ENCODE results near the gene SRPK1.
A peak's percentile ranks its signal among the peaks of the same experiment; 100 is the strongest.

SRPK1 gene

GRCh38 chr6:35809809-35810208 lies 111.1 kb downstream of the SRPK1 start:
- no peak for TF ChIP-seq EZH2 (IDR thresholded peaks at IDR 0.05; ENCODE audit: borderline replicate concordance, low read depth, low read length, severe bottlenecking)
- TF ChIP-seq, protein P1, sequence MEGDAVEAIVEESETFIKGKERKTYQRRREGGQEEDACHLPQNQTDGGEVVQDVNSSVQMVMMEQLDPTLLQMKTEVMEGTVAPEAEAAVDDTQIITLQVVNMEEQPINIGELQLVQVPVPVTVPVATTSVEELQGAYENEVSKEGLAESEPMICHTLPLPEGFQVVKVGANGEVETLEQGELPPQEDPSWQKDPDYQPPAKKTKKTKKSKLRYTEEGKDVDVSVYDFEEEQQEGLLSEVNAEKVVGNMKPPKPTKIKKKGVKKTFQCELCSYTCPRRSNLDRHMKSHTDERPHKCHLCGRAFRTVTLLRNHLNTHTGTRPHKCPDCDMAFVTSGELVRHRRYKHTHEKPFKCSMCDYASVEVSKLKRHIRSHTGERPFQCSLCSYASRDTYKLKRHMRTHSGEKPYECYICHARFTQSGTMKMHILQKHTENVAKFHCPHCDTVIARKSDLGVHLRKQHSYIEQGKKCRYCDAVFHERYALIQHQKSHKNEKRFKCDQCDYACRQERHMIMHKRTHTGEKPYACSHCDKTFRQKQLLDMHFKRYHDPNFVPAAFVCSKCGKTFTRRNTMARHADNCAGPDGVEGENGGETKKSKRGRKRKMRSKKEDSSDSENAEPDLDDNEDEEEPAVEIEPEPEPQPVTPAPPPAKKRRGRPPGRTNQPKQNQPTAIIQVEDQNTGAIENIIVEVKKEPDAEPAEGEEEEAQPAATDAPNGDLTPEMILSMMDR (IDR thresholded peaks at IDR 0.05; ENCODE audit: borderline replicate concordance, extremely low read depth, low read length, poor library complexity, severe bottlenecking) = no peak
- 0 out of 2 replicates have a peak, but pooled peaks cover 2% of the 10 kb centered on the region for H4K20me1 ChIP-seq (ENCODE audit: insufficient read depth, low read length)
- no peak overlapping the region for H3K9ac ChIP-seq (ENCODE audit: low read depth, low read length)
- H3K4me1 ChIP-seq (ENCODE audit: insufficient read depth, low read length) = peaks cover 6% of the 10 kb centered on the region
- H3K27ac ChIP-seq (ENCODE audit: low read length) = no peak overlapping the region
- no peaks in the 10 kb centered on the region for H3K27me3 ChIP-seq (ENCODE audit: insufficient read depth, low read length, poor library complexity)
- no peak overlapping the region for H3K4me2 ChIP-seq (ENCODE audit: insufficient read depth, low read length)
- no peak overlapping the region for H3K4me3 ChIP-seq (ENCODE audit: low read depth in 1 of 2, low read length in 2 of 2)
- H3K9me3 ChIP-seq (ENCODE audit: insufficient read depth, low read length, severe bottlenecking) = no peaks in the 10 kb centered on the region
- no peaks in the 10 kb centered on the region for H3K36me3 ChIP-seq (ENCODE audit: insufficient read depth, low read length)
- ATAC-seq (ENCODE audit: insufficient read depth, low read depth) = no peak
- DNase-seq = no peak
- H3K79me2 ChIP-seq (ENCODE audit: insufficient read depth, low read length) = no peaks in the 10 kb centered on the region
- H2AFZ ChIP-seq (ENCODE audit: low read depth, low read length) = no peak overlapping the region

DNA sequence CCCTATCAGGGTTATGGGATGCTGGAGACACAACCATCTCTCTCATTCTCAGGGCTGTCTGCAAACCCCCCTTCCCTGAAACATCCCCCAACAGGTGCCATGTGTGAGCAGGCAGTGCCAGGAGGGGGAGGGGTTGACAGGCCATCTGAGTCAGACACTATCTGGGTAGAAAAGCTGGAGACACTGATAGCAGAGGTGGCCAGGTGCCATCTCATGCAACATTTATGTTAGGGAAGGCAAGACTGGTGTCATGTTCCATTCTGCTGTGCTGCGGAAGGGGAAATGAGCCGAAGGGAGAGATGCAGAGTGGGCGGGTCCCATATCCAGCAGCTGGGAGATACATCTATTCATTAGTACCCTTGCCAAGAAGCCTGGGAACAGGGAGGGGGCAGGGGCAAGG lies 112.2 kb downstream of the SRPK1 start:
- H3K4me2 ChIP-seq (ENCODE audit: insufficient read depth, low read length) = no peak overlapping the region
- TF ChIP-seq, protein P1 (IDR thresholded peaks at IDR 0.05; ENCODE audit: borderline replicate concordance, extremely low read depth, low read length, poor library complexity, severe bottlenecking) = no peak
- no peak for TF ChIP-seq EZH2 (IDR thresholded peaks at IDR 0.05; ENCODE audit: borderline replicate concordance, low read depth, low read length, severe bottlenecking)
- H3K79me2 ChIP-seq (ENCODE audit: insufficient read depth, low read length) = no peaks in the 10 kb centered on the region
- no peak overlapping the region for H3K27ac ChIP-seq (ENCODE audit: low read length)
- DNase-seq (no peak), ATAC-seq (ENCODE audit: insufficient read depth, low read depth) (no peak)
- no peak overlapping the region for H3K4me3 ChIP-seq (ENCODE audit: low read depth in 1 of 2, low read length in 2 of 2)
- no peak overlapping the region for H2AFZ ChIP-seq (ENCODE audit: low read depth, low read length)
- no peaks in the 10 kb centered on the region for H3K27me3 ChIP-seq (ENCODE audit: insufficient read depth, low read length, poor library complexity)
- H3K9ac ChIP-seq (ENCODE audit: low read depth, low read length) = no peak overlapping the region
- 0 out of 2 replicates have a peak, but pooled peaks cover 2% of the 10 kb centered on the region for H4K20me1 ChIP-seq (ENCODE audit: insufficient read depth, low read length)
- no peaks in the 10 kb centered on the region for H3K9me3 ChIP-seq (ENCODE audit: insufficient read depth, low read length, severe bottlenecking)
- peaks cover 7% of the 10 kb centered on the region for H3K4me1 ChIP-seq (ENCODE audit: insufficient read depth, low read length)
- no peaks in the 10 kb centered on the region for H3K36me3 ChIP-seq (ENCODE audit: insufficient read depth, low read length)

DNA sequence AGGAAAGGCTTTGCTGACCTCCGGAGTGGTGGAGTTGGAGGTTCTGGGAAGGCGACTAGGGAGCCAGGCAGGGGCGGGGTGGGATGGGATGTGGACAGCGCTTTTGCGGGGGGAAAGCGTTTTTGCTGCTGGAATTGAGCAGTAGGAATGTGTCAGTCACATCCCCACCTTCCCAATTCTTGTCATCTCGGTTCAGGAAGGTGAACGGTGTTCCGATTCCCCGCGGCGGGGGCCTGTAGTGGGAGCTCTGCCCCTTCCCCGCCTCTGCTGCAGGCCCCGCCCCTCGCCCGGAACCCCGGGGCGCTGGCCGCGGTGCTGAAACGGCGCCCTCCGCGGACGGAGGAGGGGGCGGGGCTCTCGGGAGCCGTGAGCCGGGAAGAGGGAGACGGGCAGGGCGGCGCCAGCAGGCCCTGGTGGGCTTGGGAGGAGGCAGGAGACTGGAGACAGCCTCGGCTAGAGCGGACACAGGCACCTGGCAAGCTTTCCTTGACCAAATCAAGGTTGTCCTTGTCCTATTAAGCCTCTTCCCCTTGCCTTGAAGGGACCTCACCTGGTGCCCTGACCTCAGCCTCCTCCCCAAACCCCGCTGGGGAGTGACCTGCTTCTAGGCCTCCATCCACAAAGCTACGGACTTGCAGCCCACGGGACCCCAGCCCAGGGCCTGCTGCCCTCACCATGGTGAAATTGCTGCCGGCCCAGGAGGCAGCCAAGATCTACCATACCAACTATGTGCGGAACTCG lies 115.7 kb downstream of the SRPK1 start, which contains the start of gene LHFPL5:
Gene LHFPL5, plus strand, starts transcription at position 357 of the 741 bp plus-strand sequence. Its CDS starts 319 bp downstream, at position 676.
- DNase-seq (peak; percentile 75), ATAC-seq (ENCODE audit: insufficient read depth, low read depth) (peak; percentile 100)
- Histone ChIP-seq H3K4me2 (ENCODE audit: insufficient read depth, low read length) (peak within 1 kb of the TSS; percentile 56), H3K9ac (ENCODE audit: low read depth, low read length) (no peak within 1 kb of the TSS), H2AFZ (ENCODE audit: low read depth, low read length) (no peak within 1 kb of the TSS), H3K79me2 (ENCODE audit: insufficient read depth, low read length) (no peaks in the 10 kb centered on the region), H4K20me1 (ENCODE audit: insufficient read depth, low read length) (0 out of 2 replicates have a peak, but pooled peaks cover 2% of the 10 kb centered on the region), H3K27ac (ENCODE audit: low read length) (no peak within 1 kb of the TSS), H3K27me3 (ENCODE audit: insufficient read depth, low read length, poor library complexity) (no peaks in the 10 kb centered on the region), H3K9me3 (ENCODE audit: insufficient read depth, low read length, severe bottlenecking) (no peaks in the 10 kb centered on the region), H3K4me1 (ENCODE audit: insufficient read depth, low read length) (peaks cover 7% of the 10 kb centered on the region), H3K36me3 (ENCODE audit: insufficient read depth, low read length) (no peaks in the 10 kb centered on the region), H3K4me3 (ENCODE audit: low read depth in 1 of 2, low read length in 2 of 2) (no peak within 1 kb of the TSS)
- TF ChIP-seq, protein P1 (IDR thresholded peaks at IDR 0.05; ENCODE audit: borderline replicate concordance, extremely low read depth, low read length, poor library complexity, severe bottlenecking) = peak; percentile 7
- no peak for TF ChIP-seq EZH2 (IDR thresholded peaks at IDR 0.05; ENCODE audit: borderline replicate concordance, low read depth, low read length, severe bottlenecking)
